ENCODE measurements around the gene NSF.
"Not testable (repeated sequence)": the region's sequence is repeated elsewhere in the genome, so short reads cannot be mapped to it uniquely, and the experiment has no call there.

DNA sequence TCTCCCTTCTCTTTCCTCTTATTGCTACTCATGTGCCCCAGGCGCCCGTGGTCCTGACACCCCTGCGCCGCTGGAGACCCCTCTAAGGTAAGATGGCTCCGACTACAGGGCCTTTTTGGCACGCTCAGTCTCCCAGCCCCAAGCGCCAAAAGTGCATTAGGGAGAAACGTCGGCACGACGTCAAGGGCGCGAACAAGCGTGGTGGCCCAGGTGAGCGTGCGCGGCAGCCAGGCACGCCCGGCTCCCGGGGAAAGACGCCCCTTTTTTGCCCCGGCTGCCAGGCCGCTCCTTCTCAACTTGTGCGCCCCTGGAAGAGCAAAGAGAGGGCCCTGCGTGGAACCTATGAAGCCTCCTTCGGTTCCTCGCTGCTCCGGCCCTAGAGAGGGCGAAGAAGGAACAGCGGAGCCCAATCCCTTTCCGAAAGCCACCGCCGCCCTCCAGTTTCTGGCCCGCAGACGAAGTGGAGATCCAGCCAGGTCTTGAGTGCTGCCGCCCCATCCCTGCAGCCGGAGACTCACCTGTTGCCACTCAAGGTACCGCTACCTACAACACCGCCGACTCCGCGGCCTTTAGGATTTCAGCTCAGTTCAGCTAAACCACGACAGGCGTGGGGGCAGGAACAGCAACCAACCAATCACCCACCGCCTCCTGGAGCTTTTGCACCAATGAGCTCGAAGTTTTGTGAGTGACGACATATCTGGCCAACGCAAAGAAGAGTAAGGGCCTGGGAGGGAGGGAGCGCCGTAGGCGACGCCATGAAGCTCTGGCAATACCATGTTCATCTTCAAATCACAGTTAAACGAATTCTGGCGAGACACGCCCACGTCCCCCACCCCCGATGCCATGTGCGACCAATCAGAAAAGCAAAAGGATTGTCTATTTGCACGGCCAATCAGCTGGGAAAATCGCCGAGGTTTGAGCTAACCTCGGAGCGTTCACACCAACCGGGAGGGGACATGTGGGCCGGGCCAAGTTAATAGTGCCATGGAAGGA lies 11.1 kb upstream of the NSF start, which contains the start of gene ARL17A:
- not testable (repeated sequence) for TF ChIP-seq ZBTB7A (IDR thresholded peaks at IDR 0.05; ENCODE audit: low read depth); EP300 (IDR thresholded peaks at IDR 0.05; ENCODE audit: borderline replicate concordance); EGR1 (IDR thresholded peaks at IDR 0.05); CREB1 (IDR thresholded peaks at IDR 0.05; ENCODE audit: low read depth); CEBPB (IDR thresholded peaks at IDR 0.05); YY1 (IDR thresholded peaks at IDR 0.05; ENCODE audit: low read depth); RAD21 (IDR thresholded peaks at IDR 0.05; ENCODE audit: low read depth); FOXM1 (IDR thresholded peaks at IDR 0.05; ENCODE audit: borderline replicate concordance, low read depth); TAF1 (IDR thresholded peaks at IDR 0.05; ENCODE audit: low read depth); NFIC (IDR thresholded peaks at IDR 0.05); TCF12 (IDR thresholded peaks at IDR 0.05; ENCODE audit: low read depth)
- TF ChIP-seq, protein P1, sequence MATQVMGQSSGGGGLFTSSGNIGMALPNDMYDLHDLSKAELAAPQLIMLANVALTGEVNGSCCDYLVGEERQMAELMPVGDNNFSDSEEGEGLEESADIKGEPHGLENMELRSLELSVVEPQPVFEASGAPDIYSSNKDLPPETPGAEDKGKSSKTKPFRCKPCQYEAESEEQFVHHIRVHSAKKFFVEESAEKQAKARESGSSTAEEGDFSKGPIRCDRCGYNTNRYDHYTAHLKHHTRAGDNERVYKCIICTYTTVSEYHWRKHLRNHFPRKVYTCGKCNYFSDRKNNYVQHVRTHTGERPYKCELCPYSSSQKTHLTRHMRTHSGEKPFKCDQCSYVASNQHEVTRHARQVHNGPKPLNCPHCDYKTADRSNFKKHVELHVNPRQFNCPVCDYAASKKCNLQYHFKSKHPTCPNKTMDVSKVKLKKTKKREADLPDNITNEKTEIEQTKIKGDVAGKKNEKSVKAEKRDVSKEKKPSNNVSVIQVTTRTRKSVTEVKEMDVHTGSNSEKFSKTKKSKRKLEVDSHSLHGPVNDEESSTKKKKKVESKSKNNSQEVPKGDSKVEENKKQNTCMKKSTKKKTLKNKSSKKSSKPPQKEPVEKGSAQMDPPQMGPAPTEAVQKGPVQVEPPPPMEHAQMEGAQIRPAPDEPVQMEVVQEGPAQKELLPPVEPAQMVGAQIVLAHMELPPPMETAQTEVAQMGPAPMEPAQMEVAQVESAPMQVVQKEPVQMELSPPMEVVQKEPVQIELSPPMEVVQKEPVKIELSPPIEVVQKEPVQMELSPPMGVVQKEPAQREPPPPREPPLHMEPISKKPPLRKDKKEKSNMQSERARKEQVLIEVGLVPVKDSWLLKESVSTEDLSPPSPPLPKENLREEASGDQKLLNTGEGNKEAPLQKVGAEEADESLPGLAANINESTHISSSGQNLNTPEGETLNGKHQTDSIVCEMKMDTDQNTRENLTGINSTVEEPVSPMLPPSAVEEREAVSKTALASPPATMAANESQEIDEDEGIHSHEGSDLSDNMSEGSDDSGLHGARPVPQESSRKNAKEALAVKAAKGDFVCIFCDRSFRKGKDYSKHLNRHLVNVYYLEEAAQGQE (IDR thresholded peaks at IDR 0.05; ENCODE audit: low read depth): not testable (repeated sequence)
- TF ChIP-seq, protein P2, sequence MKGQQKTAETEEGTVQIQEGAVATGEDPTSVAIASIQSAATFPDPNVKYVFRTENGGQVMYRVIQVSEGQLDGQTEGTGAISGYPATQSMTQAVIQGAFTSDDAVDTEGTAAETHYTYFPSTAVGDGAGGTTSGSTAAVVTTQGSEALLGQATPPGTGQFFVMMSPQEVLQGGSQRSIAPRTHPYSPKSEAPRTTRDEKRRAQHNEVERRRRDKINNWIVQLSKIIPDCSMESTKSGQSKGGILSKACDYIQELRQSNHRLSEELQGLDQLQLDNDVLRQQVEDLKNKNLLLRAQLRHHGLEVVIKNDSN (IDR thresholded peaks at IDR 0.05): not testable (repeated sequence)
